Prostate gland (tissue), 2 donors: Measurements from ENCODE around the gene CDK19. TPM values are rescaled to one million over a fixed set of nuclear protein-coding genes. Genes with fewer than 3 reads are reported as not detected.

Experiments used
- DNase-seq: peaks from one replicate; pipeline ENCODE4 v3.0.0-alpha.2; 2019; ENCODE audit warnings: low spot score
- H3K27ac ChIP-seq, 2 donors: fragments of 200-600 bp; sonication (generic); 2 replicates each; pipeline ENCODE4 v1.5.1; 2017 to 2019
- H3K27me3 ChIP-seq: fragments of 200-600 bp; sonication (generic); replicated peaks from 2 replicates; pipeline ENCODE4 v1.5.1; 2019; ENCODE audit not compliant: insufficient read depth
- H3K36me3 ChIP-seq, 2 donors: fragments of 200-600 bp; sonication (generic); 1 replicate in 1 of 2; 2 replicates in 1 of 2; pipeline versions ENCODE4 v1.5.1 to v1.8.1; 2017 to 2019
- H3K4me1 ChIP-seq: fragments of 200-600 bp; sonication (generic); replicated peaks from 2 replicates; pipeline ENCODE4 v1.5.1; 2019
- H3K4me3 ChIP-seq, 2 donors: fragments of 200-600 bp; sonication (generic); 2 replicates each; pipeline ENCODE4 v1.5.1; 2017 to 2019
- H3K9me3 ChIP-seq: fragments of 200-600 bp; sonication (generic); 2 replicates; pipeline ENCODE4 v1.5.1; 2017
- CTCF ChIP-seq, 4 experiments: fragments of 200-600 bp in 2 of 4; fragments of 450-650 bp in 2 of 4; sonication (generic) in 2 of 4; IDR thresholded peaks; 1 replicate in 3 of 4; 2 replicates in 1 of 4; pipeline ENCODE4 v1.5.1; 2016 to 2019; ENCODE audit warnings: antibody characterized with exemption in 4 of 4, mild to moderate bottlenecking in 2 of 4, moderate library complexity in 2 of 4
- POLR2A ChIP-seq: fragments of 450-650 bp; IDR thresholded peaks from one replicate; pipeline ENCODE4 v1.6.1; 2016; ENCODE audit warnings: antibody characterized with exemption, mild to moderate bottlenecking
- POLR2AphosphoS5 ChIP-seq: sonication (generic); formaldehyde crosslinking; IDR thresholded peaks from one replicate; pipeline ENCODE4 v1.6.1; 2017; ENCODE audit warnings: antibody characterized with exemption
- WGBS: methylation state at CpG from one replicate; pipeline ENCODE4 v1.1.5; 2018; 5-methylcytosine and 5-hydroxymethylcytosine counted together
- intact Hi-C: fragments of 100-400 bp; cut with DNase I; formaldehyde crosslinking; loops from one replicate; pipeline ENCODE4 v1.14.2; 2022
- total RNA-seq, 2 donors: library from RNA; depleted of rRNA; stranded (reverse); fragments of >200 nt; gene quantifications; one replicate each; pipeline ENCODE4 v1.1.0, GENCODE V29; 2016

CDK19 gene
- total RNA-seq, 2 donors from 2014 or later, result 41.4 to 70.2 TPM

GRCh38 chr6:110597761-110598160 is 217.5 kb downstream of the CDK19 start:
- intact Hi-C loops, result no loop called here
- DNase-seq, result no peak
- WGBS, result 16% methylated on average over 3 of the region's 3 CpGs

GRCh38 chr6:110596354-110596753 is 218.9 kb downstream of the CDK19 start:
- no peaks in the 10 kb centered on the region for H3K36me3 ChIP-seq
- intact Hi-C loops, result no loop called here
- H3K4me1 ChIP-seq, result peaks cover 3% of the 10 kb centered on the region
- WGBS, result 46% methylated on average over 3 of the region's 3 CpGs
- H3K4me3 ChIP-seq, result no peak overlapping the region
- DNase-seq, result no peak
- no peaks in the 10 kb centered on the region for H3K27me3 ChIP-seq
- no peaks in the 10 kb centered on the region for H3K9me3 ChIP-seq
- no peak for TF ChIP-seq POLR2A
- TF ChIP-seq POLR2AphosphoS5, result peak; percentile 19
- peak overlapping the region; percentile 0 to 60 for H3K27ac ChIP-seq

More at GRCh38 chr6:110597761-110598160, 217.5 kb downstream of the CDK19 start:
- H3K9me3 ChIP-seq, result no peaks in the 10 kb centered on the region
- H3K4me1 ChIP-seq, result peaks cover 3% of the 10 kb centered on the region
- no peak overlapping the region for H3K4me3 ChIP-seq
- TF ChIP-seq CTCF (IDR thresholded peaks at IDR 0.05) (no peak), POLR2A (no peak), POLR2AphosphoS5 (no peak)
- peak overlapping the region in 1 of 2 donors; percentile 60 for H3K27ac ChIP-seq
- H3K36me3 ChIP-seq, result no peaks in the 10 kb centered on the region
- no peaks in the 10 kb centered on the region for H3K27me3 ChIP-seq

GRCh38 chr6:110595112-110595511 is 220.2 kb downstream of the CDK19 start:
- Histone ChIP-seq H3K27me3 (no peaks in the 10 kb centered on the region), H3K36me3 (no peaks in the 10 kb centered on the region), H3K4me1 (peaks cover 3% of the 10 kb centered on the region), H3K27ac (peak overlapping the region in 1 of 2 donors; percentile 60), H3K4me3 (no peak overlapping the region), H3K9me3 (no peaks in the 10 kb centered on the region)
- WGBS, result 93% methylated on average over 2 of the region's 2 CpGs
- intact Hi-C loops, result no loop called here
- TF ChIP-seq POLR2A, result no peak
- TF ChIP-seq POLR2AphosphoS5, result no peak
- TF ChIP-seq CTCF (IDR thresholded peaks at IDR 0.05), result no peak
- no peak for DNase-seq

- intact Hi-C loops, result no loop called here
- no peaks in the 10 kb centered on the region for H3K36me3 ChIP-seq
- H3K27me3 ChIP-seq, result no peaks in the 10 kb centered on the region
- no peak overlapping the region for H3K4me3 ChIP-seq
- peaks cover 3% of the 10 kb centered on the region for H3K4me1 ChIP-seq
- WGBS, result 67% methylated on average over 1 of the region's 1 CpG
- H3K9me3 ChIP-seq, result no peaks in the 10 kb centered on the region
- H3K27ac ChIP-seq, result no peak overlapping the region
- DNase-seq, result no peak
- TF ChIP-seq POLR2A, result no peak
- no peak for TF ChIP-seq CTCF (IDR thresholded peaks at IDR 0.05)
- TF ChIP-seq POLR2AphosphoS5, result no peak
These were observed 221.6 kb downstream of the CDK19 start for GRCh38 chr6:110593637-110594036.

GRCh38 chr6:110592765-110593164 is 222.5 kb downstream of the CDK19 start:
- intact Hi-C loops, result no loop called here
- no peaks in the 10 kb centered on the region for H3K9me3 ChIP-seq
- WGBS, result 55% methylated on average over 5 of the region's 5 CpGs
- no peak for TF ChIP-seq CTCF (IDR thresholded peaks at IDR 0.05)
- TF ChIP-seq POLR2A, result no peak
- TF ChIP-seq POLR2AphosphoS5, result peak; percentile 18
- H3K36me3 ChIP-seq, result no peaks in the 10 kb centered on the region
- no peaks in the 10 kb centered on the region for H3K27me3 ChIP-seq
- no peak overlapping the region for H3K27ac ChIP-seq
- peaks cover 3% of the 10 kb centered on the region for H3K4me1 ChIP-seq
- no peak overlapping the region for H3K4me3 ChIP-seq
- no peak for DNase-seq
